ENCODE results near the gene LAMA2. TPM values are rescaled to one million over a fixed set of nuclear protein-coding genes. Genes with fewer than 3 reads are reported as not detected.

The LAMA2 gene
- total RNA-seq, 4 donors from 2014 or later = 61.5 to 154 (median 103) TPM

GRCh38 chr6:129536271-129536670, 653.3 kb downstream of the LAMA2 start:
- no peaks in the 10 kb centered on the region for H3K9me3 ChIP-seq
- no peak overlapping the region for H3K4me3 ChIP-seq
- H3K4me1 ChIP-seq = no peaks in the 10 kb centered on the region
- H3K27ac ChIP-seq = no peak overlapping the region
- DNase-seq = no peak
- TF ChIP-seq CTCF (IDR thresholded peaks at IDR 0.05) (no peak), POLR2A (IDR thresholded peaks at IDR 0.05) (no peak)
- intact Hi-C loops (cut with DNase I; ENCODE audit: low total_unique reads) = no loop called here
- H3K36me3 ChIP-seq = no peaks in the 10 kb centered on the region
- H3K27me3 ChIP-seq = no peaks in the 10 kb centered on the region

GRCh38 chr6:129539032-129539431, 656.1 kb downstream of the LAMA2 start:
- TF ChIP-seq POLR2A (IDR thresholded peaks at IDR 0.05) (no peak), CTCF (IDR thresholded peaks at IDR 0.05) (no peak)
- intact Hi-C loops (cut with DNase I; ENCODE audit: low total_unique reads) = no loop called here
- DNase-seq = no peak
- Histone ChIP-seq H3K27ac (no peak overlapping the region), H3K9me3 (no peaks in the 10 kb centered on the region), H3K4me1 (no peaks in the 10 kb centered on the region), H3K27me3 (no peaks in the 10 kb centered on the region), H3K36me3 (no peaks in the 10 kb centered on the region), H3K4me3 (no peak overlapping the region)

GRCh38 chr6:129542705-129543104, 659.8 kb downstream of the LAMA2 start:
- no peak for DNase-seq
- Histone ChIP-seq H3K4me3 (no peak overlapping the region), H3K27ac (no peak overlapping the region), H3K36me3 (no peaks in the 10 kb centered on the region), H3K27me3 (no peaks in the 10 kb centered on the region), H3K9me3 (no peaks in the 10 kb centered on the region), H3K4me1 (no peaks in the 10 kb centered on the region)
- intact Hi-C loops (cut with DNase I; ENCODE audit: low total_unique reads) = no loop called here
- TF ChIP-seq CTCF (IDR thresholded peaks at IDR 0.05) (no peak), POLR2A (IDR thresholded peaks at IDR 0.05) (no peak)

GRCh38 chr6:129543981-129544380, 661.0 kb downstream of the LAMA2 start:
- Histone ChIP-seq H3K27ac (no peak overlapping the region), H3K9me3 (no peaks in the 10 kb centered on the region), H3K4me3 (no peak overlapping the region), H3K36me3 (no peaks in the 10 kb centered on the region), H3K4me1 (no peaks in the 10 kb centered on the region), H3K27me3 (no peaks in the 10 kb centered on the region)
- DNase-seq = no peak
- intact Hi-C loops (cut with DNase I; ENCODE audit: low total_unique reads) = no loop called here
- no peak for TF ChIP-seq POLR2A (IDR thresholded peaks at IDR 0.05)

- no peak overlapping the region for H3K4me3 ChIP-seq
- no peaks in the 10 kb centered on the region for H3K27me3 ChIP-seq
- intact Hi-C loops (cut with DNase I; ENCODE audit: low total_unique reads) = no loop called here
- H3K27ac ChIP-seq = no peak overlapping the region
- no peaks in the 10 kb centered on the region for H3K36me3 ChIP-seq
- no peaks in the 10 kb centered on the region for H3K9me3 ChIP-seq
- H3K4me1 ChIP-seq = no peaks in the 10 kb centered on the region
- DNase-seq = no peak
- no peak for TF ChIP-seq POLR2A (IDR thresholded peaks at IDR 0.05)
- TF ChIP-seq CTCF (IDR thresholded peaks at IDR 0.05) = no peak
Measured at GRCh38 chr6:129544892-129545612, 662.1 kb downstream of the LAMA2 start.

Data from uterus (tissue), 4 donors.